D721Med (cell line): Measurements from ENCODE around the gene RGP1.

Experiments used
- DNase-seq: peaks from one replicate; pipeline ENCODE4 v3.0.0; 2011; ENCODE audit warnings: low spot score; ENCODE audit not compliant: insufficient read length
- FAIRE-seq: peaks from 2 replicates; lab custom pipeline; 2011; peaks lifted over from hg19 to GRCh38; lab: Jason Lieb, UNC
- TF ChIP-seq, protein P1 (sequence below): IDR thresholded peaks from 2 replicates; pipeline ENCODE4 v1.5.1; 2012; ENCODE audit warnings: mild to moderate bottlenecking, control low read depth; ENCODE audit not compliant: insufficient read depth; ENCODE audit errors: missing control alignments

RGP1 gene, protein sequence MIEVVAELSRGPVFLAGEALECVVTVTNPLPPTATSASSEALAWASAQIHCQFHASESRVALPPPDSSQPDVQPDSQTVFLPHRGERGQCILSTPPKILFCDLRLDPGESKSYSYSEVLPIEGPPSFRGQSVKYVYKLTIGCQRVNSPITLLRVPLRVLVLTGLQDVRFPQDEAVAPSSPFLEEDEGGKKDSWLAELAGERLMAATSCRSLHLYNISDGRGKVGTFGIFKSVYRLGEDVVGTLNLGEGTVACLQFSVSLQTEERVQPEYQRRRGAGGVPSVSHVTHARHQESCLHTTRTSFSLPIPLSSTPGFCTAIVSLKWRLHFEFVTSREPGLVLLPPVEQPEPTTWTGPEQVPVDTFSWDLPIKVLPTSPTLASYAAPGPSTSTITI

DNA sequence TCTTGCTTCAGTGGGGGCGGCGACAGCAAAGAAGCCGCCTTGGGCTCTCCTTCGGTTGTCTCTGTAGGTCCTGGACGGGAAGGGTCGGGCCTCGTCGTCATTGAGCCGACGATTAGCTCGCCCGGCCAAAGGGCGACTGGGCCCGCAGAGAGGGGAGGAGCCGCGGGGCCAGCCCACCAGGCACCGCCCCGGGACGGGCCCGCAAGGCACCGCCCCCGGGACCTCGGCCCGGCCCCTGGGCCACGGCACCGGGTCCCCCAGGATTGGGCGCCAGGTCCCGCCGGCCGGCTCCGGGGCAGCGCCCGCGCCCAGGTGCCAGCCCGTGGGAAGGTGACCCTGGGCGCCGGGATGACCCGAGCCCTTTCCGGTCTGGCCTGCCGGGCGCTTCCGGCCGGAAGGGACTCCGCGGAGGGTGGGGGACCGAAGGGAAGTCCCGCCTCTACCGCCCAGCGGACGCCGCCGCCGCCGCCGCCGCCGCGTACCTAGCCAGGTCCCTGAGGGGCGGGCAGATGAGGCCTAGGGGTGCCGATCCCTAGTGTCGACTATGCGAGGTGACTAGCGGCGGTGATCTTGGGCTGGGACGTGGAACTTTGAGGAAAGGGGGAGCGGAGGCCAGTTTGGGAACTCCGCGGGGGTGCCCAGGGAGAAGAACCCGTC lies at the start of gene RGP1, which contains the start of gene GBA2:
Gene RGP1 (plus strand): TSS at position 430 of the 657 bp plus-strand sequence. CDS start 469 bp downstream, outside the sequence.
Gene GBA2 (minus strand): TSS at position 371 of the 657 bp plus-strand sequence. CDS start 524 bp downstream, outside the sequence.
- TF ChIP-seq, protein P1, sequence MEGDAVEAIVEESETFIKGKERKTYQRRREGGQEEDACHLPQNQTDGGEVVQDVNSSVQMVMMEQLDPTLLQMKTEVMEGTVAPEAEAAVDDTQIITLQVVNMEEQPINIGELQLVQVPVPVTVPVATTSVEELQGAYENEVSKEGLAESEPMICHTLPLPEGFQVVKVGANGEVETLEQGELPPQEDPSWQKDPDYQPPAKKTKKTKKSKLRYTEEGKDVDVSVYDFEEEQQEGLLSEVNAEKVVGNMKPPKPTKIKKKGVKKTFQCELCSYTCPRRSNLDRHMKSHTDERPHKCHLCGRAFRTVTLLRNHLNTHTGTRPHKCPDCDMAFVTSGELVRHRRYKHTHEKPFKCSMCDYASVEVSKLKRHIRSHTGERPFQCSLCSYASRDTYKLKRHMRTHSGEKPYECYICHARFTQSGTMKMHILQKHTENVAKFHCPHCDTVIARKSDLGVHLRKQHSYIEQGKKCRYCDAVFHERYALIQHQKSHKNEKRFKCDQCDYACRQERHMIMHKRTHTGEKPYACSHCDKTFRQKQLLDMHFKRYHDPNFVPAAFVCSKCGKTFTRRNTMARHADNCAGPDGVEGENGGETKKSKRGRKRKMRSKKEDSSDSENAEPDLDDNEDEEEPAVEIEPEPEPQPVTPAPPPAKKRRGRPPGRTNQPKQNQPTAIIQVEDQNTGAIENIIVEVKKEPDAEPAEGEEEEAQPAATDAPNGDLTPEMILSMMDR, result no peak
- DNase-seq, result no peak
- no peak for FAIRE-seq

DNA sequence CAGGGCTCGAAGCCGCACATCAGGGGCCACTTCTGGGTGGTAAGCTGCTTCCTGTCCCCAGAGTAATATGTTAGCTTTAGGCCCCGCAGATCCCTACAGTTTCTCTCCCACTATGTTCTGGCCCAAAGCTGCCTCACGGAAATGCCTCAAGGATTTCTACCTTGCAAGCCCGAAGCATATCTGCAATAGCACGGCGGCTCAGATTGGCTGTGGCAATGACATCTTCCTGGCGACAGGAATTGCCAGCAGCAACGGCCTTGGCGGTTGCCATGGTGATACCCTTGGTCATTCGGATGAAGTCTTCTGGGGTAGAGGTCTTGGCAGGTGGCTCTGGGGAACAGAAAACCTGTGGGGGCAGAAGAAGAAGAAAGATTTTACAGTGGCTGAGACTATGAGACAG lies 49.1 kb upstream of the RGP1 start:
- TF ChIP-seq, protein P1, result no peak
- DNase-seq (no peak), FAIRE-seq (no peak)

DNA sequence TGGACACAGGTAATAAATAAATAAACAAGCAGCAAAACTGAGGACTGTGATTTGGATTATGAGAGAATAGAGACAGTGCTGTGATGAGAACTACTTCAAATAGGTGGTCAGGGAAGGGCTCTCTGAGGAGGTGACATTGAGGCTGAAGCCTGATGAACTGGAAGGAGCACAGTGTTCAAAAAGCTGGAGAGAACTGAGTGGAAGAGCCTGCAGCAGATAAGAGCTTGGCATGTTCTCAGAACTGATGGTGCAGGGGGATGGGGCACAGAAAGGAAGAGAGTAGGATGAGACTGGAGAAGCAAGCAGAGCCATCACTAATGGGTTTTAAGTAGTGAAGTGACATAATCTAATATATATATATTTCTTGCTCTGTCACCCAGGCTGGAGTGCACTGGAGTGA lies 48.1 kb upstream of the RGP1 start:
- FAIRE-seq (no peak), DNase-seq (no peak)
- TF ChIP-seq, protein P1, result no peak

DNA sequence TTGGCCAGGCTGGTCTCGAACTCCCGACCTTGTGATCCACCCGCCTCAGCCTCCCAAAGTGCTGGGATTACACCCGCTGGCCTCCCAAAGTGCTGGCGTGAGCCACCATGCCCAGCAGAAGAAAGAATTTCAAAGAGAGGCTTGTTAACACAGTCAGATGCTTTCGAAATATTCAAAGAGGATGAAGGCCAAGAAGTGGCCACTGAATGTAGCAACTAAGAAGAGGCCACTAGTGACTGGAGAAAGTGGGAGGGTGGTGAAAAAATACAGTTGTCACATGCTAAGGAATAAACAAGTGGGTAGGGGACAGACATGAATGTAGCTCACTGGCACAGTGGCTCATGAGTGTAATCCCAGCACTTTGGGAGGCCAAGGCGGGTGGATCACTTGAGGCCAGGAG lies 46.4 kb upstream of the RGP1 start:
- TF ChIP-seq, protein P1, result no peak
- FAIRE-seq (no peak), DNase-seq (no peak)

DNA sequence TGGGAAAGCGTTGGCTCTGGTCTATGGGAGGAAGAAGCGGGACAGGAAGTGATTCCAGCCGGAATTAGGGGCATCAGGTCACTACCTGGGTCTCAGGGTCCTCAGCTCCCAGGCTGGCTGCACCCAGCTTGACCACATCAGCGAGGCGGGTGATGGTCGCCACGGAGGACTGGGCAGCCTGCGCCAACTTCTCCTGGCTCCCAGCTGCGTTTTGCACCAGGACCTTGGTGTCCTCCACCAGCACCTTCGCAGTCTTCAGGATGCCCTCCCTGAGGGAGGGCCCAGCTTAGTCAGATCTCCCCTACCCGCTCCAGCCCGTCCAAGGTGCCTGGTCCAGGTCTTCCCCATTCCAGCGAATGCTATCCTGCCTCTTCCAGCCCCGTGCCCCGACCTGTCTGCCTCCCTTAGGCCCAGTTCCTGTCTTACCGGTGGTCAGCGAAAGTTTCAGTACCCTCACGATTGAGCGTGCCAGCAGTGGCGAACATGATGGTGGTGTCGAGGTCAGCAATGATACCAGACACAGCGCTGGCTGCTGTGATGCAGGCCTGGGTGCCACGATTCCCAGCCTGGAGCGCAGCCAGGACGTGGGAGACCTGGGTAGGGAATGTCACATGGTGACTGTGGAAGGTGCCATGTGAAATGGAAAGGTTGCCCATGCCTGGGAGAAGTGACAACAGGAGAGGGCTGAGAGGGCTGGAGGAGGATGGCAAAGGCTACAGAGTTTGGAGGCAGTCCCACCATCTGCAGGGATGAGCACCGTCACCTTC lies 45.0 kb upstream of the RGP1 start:
- TF ChIP-seq, protein P1, result no peak
- FAIRE-seq, result no peak
- DNase-seq, result no peak

DNA sequence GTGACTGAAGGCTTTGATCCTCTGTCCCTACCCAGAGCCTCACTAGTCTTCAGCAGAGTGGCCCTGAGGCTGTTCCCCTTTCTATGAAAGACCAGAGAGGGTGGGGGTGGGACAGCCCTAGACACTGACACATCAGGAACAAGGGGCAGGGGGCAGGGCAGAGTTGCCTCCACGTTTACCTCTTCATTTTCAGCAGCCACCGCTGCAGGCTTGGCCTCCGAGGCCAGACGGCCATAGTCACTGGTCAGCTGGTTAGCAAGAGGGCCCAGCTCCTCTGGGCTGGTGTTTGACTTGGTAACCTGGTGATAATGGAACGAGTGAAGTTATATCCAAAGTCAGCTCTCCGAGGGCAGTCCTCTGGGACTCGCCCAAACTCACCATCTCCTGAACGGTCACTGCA lies 43.7 kb upstream of the RGP1 start:
- TF ChIP-seq, protein P1, result no peak
- DNase-seq (no peak), FAIRE-seq (no peak)
